ENCODE data around the gene KCNT2.

DNA sequence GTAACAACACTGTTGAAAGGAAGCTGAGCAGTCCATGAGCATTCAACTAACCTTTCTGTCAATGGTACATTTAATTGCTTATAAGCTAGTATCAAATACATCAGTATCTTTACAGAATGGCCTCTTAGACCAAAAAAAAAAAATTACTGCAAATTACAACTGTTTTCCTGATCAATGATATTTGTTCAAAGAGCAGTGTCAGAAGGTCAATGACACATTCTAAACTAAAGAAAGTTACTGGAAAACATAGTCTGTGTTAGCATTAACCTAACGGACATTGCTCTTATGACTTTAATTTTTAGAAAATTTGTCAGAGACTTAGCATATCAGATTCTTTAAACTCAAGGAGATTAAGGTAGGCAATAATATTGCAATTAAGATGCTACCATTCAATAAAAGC lies 162.5 kb downstream of the KCNT2 start:
- TF ChIP-seq, protein P1, sequence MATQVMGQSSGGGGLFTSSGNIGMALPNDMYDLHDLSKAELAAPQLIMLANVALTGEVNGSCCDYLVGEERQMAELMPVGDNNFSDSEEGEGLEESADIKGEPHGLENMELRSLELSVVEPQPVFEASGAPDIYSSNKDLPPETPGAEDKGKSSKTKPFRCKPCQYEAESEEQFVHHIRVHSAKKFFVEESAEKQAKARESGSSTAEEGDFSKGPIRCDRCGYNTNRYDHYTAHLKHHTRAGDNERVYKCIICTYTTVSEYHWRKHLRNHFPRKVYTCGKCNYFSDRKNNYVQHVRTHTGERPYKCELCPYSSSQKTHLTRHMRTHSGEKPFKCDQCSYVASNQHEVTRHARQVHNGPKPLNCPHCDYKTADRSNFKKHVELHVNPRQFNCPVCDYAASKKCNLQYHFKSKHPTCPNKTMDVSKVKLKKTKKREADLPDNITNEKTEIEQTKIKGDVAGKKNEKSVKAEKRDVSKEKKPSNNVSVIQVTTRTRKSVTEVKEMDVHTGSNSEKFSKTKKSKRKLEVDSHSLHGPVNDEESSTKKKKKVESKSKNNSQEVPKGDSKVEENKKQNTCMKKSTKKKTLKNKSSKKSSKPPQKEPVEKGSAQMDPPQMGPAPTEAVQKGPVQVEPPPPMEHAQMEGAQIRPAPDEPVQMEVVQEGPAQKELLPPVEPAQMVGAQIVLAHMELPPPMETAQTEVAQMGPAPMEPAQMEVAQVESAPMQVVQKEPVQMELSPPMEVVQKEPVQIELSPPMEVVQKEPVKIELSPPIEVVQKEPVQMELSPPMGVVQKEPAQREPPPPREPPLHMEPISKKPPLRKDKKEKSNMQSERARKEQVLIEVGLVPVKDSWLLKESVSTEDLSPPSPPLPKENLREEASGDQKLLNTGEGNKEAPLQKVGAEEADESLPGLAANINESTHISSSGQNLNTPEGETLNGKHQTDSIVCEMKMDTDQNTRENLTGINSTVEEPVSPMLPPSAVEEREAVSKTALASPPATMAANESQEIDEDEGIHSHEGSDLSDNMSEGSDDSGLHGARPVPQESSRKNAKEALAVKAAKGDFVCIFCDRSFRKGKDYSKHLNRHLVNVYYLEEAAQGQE (IDR thresholded peaks at IDR 0.05) = peak; percentile 47
- TF ChIP-seq, protein P2, sequence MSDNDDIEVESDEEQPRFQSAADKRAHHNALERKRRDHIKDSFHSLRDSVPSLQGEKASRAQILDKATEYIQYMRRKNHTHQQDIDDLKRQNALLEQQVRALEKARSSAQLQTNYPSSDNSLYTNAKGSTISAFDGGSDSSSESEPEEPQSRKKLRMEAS (IDR thresholded peaks at IDR 0.05) = peak; percentile 42

All from liver (tissue), 1 donor.